Fibroblast of skin of scalp (primary cell): ENCODE data around the gene GLIS1.

Source experiments
- DNase-seq: peaks from one replicate; pipeline ENCODE4 v3.0.0-alpha.2; 2013

GLIS1 gene

DNA sequence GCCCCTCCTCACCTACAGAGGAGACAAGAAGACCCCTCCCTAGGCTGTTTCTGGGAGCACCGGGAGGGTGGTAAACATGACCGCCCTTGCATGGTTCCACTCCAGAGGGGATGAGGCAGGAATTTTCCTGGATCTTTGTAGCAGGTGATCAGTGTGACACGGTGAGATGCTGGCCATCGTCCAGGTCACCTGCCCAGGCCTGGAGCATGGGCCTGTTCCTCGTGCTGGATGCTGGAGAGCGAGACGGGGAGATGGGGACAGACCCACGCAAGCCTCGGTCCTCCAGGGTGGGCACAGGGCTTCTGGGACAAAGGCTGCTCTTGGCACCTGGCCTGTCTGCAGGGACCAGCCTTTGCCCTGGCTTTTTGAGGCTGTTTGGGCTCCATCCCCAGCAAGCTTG, 233.6 kb downstream of the GLIS1 start:
- DNase-seq: no peak

DNA sequence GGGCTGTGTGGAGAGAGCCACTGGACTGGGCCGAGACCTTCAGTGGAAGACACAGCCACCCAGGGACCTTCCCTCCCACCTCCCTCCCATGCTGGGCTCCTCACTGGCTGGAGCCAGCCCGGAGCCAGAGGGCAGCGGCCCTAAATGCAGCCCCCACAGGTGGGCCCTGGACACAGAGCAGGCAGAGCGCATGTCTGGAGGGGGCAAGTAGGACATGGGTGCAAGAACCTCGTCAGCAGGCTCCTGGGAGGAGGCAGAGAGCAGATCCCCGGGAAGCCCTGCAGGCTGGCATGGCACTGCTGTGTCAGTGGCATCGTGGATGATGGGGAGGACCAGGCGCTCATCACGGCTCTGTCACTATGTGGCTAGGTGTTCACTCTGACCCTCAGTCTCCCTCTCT, 234.1 kb downstream of the GLIS1 start:
- DNase-seq: no peak

GRCh38 chr1:53503433-53504217, 235.3 kb downstream of the GLIS1 start:
- DNase-seq: peak; percentile 47

DNA sequence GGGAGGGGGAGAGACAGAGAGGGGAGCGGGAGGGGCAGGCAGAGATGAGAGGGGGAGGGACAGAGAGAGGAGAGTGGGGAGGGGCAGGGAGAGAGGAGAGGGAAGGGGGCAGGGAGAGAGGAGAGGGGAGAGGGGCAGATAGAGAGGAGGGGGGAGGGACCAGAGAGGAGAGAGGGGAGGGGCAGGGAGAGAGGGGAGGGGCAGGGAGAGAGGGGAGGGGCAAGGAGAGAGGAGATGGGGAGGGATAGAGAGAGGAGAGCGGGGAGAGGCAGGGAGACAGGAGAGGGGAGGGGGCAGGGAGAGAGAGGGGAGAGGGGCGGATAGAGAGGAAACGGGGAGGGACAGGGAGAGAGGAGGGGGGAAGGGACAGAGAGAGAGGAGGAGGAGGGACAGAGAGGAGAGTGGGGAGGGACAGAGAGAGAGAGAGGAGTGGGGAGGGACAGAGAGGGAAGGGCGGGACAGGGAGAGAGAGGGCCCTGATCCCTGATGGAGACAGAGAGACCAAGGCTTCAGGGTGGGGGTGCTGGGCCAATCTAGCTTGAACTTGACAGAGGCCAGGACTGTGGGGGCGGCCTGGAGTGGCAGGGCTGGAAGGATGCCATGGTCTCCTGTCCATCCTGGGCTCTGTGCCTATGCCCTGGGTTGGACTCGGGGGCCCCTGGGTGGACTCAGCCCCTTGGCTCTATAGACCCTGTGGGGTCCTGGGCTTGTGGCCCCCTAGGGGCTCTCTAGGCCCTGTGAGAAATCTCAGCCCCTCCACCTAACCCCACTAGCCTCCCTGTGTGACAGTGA, 236.1 kb downstream of the GLIS1 start:
- DNase-seq: peak; percentile 83

DNA sequence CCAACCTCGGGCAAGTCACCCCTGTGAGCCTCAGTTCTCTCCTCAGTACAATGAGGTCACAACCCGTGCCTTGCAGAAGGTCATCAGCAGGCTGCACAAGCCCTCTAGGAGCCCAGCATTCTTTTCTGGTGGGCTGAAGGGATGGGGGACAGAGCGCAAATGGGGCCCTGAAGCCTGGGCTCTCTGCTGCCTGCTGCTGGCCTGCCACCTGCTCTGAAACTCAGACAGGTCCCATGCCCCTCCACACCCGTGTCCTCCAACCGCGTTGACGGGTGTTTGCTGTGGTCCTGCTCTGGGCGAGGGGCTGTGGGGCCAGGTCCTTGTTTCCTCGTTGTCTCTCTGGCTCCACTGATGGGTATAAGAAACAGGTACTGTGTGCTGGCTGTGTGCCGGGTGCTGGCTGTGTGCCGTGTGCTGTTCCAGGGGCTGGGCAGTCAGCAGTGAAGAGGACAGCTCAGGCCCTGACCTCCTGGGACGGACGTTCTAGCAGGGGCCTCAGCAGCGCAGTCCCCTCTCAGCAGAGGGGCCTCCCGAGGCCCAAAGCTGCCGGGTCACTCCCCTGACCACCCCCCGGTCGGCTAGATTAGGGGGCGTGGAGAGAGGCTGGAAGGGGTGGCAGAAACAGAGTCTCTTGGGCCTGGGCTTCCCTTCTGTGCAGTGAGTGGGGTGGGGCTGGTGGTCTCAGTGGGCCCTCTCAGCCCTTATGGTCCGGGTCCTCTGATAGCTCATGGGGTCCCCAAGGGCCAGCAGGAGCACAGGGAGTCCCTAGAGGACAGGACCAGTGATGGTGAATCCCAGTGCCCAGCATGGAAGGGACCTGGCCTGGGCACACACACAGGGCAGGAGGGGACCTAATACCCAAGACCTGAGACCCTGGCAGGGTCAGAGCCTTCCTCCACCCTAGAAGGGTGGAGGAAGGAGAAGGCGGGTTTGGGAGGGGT, 237.6 kb downstream of the GLIS1 start:
- no peak for DNase-seq

DNA sequence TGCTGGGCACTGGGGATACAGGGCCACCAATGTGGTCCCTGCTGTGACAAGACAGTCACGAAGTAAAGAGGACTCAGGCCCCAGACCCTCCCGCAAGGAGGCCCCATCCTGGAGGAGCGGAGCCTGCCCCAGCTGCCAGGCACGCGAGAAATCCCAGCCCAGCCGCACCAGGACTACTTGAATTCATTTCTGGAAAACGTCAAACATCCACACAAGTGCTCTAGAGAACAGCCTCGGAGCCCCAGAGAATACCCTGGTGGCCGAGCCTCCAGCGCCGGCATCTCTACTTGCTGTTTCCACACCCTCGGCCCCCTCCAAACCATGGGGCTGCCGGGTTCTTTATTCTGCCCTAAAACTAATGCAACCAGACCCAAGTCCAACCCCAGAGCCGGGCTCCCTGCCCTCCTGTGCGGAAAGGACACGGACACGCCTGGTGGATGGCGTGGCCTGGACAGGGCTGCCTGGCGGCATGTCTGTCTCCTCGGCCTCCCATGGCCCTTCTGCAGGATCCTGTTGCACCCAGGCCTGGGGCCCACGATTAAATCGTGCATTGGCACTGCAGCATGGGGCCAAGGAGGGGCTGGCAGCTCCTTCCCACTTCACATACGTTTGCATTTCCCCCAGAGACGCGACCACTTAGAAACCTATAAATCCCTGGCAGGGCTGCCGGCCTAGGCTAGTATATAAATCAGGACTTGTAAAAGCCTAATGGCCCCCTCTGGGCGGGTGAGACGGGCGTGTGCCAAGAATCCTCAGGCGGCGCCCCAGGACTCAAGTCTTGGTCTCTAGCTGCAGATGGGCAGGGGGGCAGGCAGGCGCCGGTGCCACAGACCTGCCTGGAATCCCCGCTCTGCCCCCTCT, 238.5 kb downstream of the GLIS1 start:
- DNase-seq: no peak

DNA sequence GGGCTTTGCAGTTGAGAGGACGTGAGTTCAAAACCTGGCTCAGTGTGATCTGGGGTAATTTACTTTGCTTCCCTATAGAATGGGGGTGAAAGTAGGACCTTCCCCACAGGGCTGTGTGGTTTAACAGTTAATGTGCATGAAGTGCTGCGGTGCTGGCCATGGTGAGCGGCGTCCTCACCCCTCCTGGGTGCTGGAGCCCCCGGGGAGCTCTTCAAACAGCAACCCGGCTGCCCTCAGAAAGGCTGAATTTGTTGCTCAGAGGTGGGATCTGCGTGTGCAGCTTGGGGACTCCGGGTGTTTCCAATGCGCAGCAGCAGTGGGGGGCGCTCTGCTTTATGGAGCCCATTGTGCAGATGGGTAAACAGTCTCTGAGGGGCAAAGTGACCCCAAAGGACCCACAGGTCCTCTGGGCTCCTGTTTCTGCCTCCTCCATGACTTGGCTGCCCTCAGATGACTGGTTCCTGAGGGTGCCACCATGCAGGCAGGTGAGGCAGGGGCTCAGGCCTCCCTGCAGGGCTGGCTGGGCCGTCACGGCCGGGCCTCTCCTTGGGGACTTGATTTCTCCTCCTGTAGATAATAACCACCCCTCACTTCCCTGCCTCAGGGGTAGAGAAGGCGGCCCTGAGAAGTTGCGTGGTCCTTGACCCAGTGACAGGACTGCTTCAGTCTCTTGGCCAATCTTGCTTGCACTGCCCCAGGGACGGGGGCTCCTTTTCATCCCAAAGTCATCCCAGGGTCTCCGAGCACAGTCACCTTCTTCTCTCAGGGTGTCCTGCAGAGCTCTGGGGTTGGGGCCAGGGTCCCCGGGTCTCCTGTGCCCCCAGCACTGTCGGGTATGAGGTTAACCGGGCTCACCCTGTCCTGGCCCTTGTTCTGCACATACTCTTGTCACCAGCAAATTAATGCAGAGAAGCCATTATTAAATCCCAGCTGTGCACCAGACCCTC, 239.4 kb downstream of the GLIS1 start:
- no peak for DNase-seq

GRCh38 chr1:53498555-53499131, 240.3 kb downstream of the GLIS1 start:
- peak; percentile 64 for DNase-seq

- DNase-seq: no peak
Measured at GRCh38 chr1:53495633-53496345, 243.2 kb downstream of the GLIS1 start.

DNA sequence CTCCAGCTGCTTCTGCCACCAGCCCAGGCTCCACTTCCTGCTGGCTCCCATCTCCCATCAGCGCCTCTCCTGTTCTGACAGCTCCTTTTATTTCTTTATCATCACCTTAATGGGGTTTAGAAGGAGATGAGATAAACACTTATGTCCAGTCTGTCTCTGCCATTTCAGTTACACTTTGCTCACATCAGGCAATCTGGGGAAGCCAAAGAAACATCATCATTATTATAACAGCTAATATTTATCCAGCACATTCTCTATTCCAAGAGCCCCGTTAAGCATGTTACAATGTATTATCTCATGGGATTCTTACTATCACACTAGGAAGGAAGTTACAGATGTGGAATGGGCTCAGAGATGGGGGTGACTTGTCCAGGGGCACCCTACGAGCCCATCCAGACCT, 248.6 kb downstream of the GLIS1 start:
- no peak for DNase-seq

DNA sequence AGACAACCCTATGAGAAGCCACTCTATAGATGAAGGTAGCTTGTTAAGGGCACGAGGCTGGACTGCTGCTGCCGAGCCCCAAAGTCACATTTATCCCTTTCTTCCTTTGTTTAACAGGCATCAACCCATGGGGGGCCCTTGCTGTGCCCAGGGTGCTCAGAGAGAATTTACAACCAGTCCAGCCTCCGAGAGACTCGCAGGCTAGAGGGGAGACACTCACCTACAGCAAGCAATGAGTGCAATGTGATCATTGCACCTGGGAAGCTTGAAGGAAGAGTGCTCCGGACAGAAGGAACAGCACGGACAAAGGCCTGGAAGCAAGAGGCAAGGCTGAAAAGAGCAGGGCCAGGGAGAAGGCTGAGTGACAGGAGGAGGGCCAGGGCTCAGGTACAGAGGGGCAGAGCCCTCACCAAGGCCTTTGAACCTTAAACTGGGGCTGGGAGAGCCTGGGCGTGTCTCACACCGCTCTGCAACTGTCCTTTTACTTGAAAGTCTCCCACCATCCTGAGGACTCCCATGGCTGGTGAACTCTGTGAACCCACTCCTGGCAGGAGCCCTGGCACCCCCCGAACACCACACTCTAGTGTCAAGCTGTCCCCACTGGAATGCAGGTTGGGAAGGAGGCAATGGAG, 252.5 kb downstream of the GLIS1 start:
- no peak for DNase-seq

GRCh38 chr1:53485478-53486394, 253.2 kb downstream of the GLIS1 start:
- DNase-seq: peak; percentile 81

GRCh38 chr1:53484705-53485477, 254.1 kb downstream of the GLIS1 start:
- DNase-seq: no peak

GRCh38 chr1:53483656-53484055, 255.3 kb downstream of the GLIS1 start:
- no peak for DNase-seq

- DNase-seq: no peak
Measured at GRCh38 chr1:53483170-53483569, 255.8 kb downstream of the GLIS1 start.

DNA sequence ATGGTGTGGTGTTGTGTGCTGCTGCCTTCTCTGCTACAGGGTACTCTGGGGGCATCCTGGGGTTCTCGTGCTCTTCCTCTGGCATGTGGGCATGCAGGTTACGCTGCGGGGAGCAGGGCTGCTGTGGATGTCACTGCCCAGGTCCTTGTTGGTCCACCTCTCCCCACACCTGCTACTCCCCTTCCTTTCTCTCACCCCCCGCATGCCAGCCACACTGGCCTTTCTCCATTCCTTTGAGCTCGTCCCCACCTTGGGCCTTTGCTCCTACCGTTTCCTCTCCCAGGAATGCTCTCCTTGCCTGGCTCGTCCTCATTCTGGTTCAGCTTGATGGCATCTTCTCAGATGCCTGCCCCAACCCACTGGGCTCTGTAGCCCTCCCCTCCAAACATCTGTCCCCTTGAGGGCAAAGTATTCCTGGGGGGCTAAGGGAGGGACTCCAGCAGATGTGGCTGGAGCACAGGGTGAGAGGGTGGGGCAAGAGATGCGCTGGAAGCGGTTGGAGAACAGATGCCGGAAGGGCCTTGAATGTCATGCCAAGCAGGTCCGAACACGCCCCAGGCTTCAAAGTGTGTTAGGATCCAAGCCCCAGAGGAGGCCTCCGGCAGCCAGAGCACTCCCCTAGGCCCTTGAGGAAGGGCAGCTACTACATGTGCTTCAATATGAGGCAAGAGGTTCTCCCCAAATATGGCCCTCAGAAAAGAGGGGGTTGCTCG, 256.4 kb downstream of the GLIS1 start:
- no peak for DNase-seq
